ENCODE results near the gene LPAR2.

Gene LPAR2

GRCh38 chr19:19652482-19653295, 24.7 kb upstream of the LPAR2 start:
- DNase-seq, result no peak

- DNase-seq, result no peak
Observed at GRCh38 chr19:19651076-19651475, 23.1 kb upstream of the LPAR2 start.

- DNase-seq, result no peak
Observed at GRCh38 chr19:19650331-19650730, 22.3 kb upstream of the LPAR2 start.

GRCh38 chr19:19649580-19649995, 21.6 kb upstream of the LPAR2 start:
- no peak for DNase-seq

- DNase-seq, result no peak
Observed at GRCh38 chr19:19649155-19649554, 21.1 kb upstream of the LPAR2 start.

GRCh38 chr19:19647037-19647835, 19.2 kb upstream of the LPAR2 start:
- DNase-seq, result no peak

- DNase-seq, result no peak
Observed at GRCh38 chr19:19645233-19645870, 17.3 kb upstream of the LPAR2 start.

GRCh38 chr19:19644054-19644388, 16.0 kb upstream of the LPAR2 start:
- DNase-seq, result no peak

GRCh38 chr19:19643158-19644053, 15.4 kb upstream of the LPAR2 start, which contains the start of gene GMIP:
Gene GMIP (minus strand): TSS chr19:19643657. CDS start chr19:19643529, 128 bp downstream.
- peak; percentile 85 for DNase-seq

- DNase-seq, result peak; percentile 31
Observed at GRCh38 chr19:19642506-19643157, 14.6 kb upstream of the LPAR2 start.

- DNase-seq, result no peak
Observed at GRCh38 chr19:19637523-19638251, 9.7 kb upstream of the LPAR2 start.

GRCh38 chr19:19637186-19637522, 9.1 kb upstream of the LPAR2 start:
- DNase-seq, result no peak

GRCh38 chr19:19636573-19637185, 8.7 kb upstream of the LPAR2 start:
- no peak for DNase-seq

GRCh38 chr19:19635313-19635702, 7.3 kb upstream of the LPAR2 start:
- no peak for DNase-seq

- no peak for DNase-seq
Observed at GRCh38 chr19:19634516-19635312, 6.7 kb upstream of the LPAR2 start.

- DNase-seq, result no peak
Observed at GRCh38 chr19:19633711-19634515, 5.9 kb upstream of the LPAR2 start.

GRCh38 chr19:19632661-19633060, 4.6 kb upstream of the LPAR2 start:
- no peak for DNase-seq

- no peak for DNase-seq
Observed at GRCh38 chr19:19631346-19631745, 3.3 kb upstream of the LPAR2 start.

GRCh38 chr19:19630426-19630825, 2.4 kb upstream of the LPAR2 start:
- DNase-seq, result no peak
